GM18502 (cell line): ENCODE data around the gene HECTD4.
A peak's percentile ranks its signal among the peaks of the same experiment; 100 is the strongest.
"Not testable (repeated sequence)": the region's sequence is repeated elsewhere in the genome, so short reads cannot be mapped to it uniquely, and the experiment has no call there.

Experiments
- ATAC-seq: cut with Tn5 transposase; IDR thresholded peaks from one replicate; pipeline ENCODE4 v1.9.1; 2021; ENCODE audit warnings: mild to moderate bottlenecking; ENCODE audit not compliant: unreplicated experiment, poor library complexity

The HECTD4 gene

GRCh38 chr12:112126911-112127310, 255.3 kb downstream of the HECTD4 start:
- no peak for ATAC-seq

DNA sequence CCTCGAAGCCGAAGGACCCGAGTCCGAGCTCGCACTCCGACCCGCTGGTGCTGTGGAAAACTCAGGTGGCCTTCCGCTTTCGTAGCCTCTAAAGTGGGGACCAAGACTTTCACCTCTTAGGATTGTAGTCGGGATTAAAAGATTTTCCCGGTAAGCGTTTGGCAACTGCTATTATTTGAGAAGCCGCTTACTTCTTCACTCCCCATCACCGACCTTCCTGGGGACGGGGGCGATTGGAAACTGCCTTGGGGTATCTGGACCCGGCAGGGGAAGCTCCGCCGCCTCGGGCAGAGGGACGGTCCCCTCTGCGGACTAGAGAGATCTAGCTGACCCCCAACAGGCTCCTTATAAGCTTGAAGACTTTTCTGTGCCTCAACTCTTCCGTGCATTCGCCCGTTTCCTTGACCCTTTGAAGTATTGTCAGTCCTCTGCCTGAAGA, 256.2 kb downstream of the HECTD4 start:
- no peak for ATAC-seq

DNA sequence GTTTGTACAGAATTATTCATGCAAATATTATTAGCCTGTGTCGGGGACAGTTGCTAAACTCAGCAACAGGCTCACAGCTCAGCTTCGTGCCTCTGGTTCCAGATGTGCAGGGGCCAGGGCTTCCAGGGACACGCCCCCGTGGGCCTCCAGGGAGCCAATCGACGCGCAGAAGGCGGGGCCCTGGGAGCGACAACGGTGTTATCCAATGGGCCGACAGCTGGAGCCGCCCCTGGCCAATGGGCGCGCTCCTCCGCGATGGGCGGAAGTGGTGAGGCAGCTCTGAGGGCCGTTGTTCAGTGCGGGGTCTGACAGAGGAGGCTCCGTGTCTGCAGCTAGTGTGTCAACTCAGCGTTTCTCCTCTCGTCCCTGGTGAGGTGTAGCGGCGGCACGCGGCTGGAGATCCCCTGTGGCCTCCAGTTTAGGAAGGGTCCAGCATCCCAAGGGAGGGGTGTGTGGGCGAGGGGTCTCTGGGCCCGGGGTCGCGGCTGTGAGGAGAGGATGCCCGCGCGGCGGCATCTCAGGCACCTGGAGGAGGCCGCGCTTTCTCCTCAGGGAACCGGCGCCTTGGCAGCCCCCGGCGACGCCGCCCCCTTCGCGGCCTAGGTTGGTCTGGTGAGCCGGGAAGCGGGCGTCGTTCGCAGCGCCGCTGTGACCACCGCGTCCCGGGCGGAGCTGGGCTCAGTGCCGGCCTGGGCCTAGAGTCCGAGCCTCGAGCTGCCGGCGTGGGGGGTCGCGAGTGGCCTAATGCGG, 256.8 kb downstream of the HECTD4 start, which contains the start of gene TRAFD1:
Gene TRAFD1, plus strand, starts transcription at position 311 of the 750 bp plus-strand sequence. CDS start 4,963 bp downstream, outside the sequence.
- ATAC-seq: peak; percentile 93

- no peak for ATAC-seq
Measured at GRCh38 chr12:112124918-112125249, 257.3 kb downstream of the HECTD4 start.

DNA sequence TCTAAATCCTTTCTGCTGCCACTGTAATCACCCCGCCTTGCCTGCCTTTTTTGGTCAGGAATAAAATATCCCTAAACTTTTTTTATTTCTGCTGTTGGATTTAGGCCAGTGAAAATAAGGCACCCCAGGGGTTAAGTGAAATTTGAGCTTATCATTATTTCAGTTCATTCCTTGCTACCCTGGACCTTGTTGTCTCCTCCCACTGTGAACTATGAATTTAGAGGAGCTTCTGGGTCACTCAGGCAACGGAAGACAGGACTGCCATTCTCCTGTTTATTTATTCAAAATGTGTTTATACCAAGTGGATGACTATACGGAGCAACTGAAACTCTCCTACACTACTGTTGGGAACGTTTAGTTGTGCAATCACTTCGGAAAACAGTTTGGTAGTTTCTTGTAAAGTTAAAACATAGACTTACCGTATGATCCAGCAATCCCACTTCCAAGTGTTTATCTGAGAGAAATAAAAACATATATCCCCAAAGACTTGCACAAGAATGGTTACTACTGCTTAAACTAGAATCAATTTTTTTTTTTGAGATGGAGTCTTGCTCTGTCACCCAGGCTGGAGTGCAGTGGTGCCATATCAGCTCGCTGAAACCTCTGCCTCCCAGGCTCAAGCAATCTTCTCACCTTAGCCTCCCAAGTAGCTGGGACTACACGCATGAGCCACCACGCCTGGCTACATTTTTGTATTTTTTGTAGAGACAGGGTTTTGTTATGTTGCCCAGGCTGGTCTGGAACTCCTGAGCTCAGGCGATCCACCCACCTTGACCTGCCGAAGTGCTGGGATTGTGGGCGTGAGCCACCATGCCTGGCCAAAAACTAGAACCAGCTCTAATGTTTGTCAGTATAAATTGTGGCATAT, 259.2 kb downstream of the HECTD4 start:
- ATAC-seq: no peak

GRCh38 chr12:112121780-112122565, 260.3 kb downstream of the HECTD4 start:
- no peak for ATAC-seq

- ATAC-seq: no peak
Measured at GRCh38 chr12:112117685-112118084, 264.5 kb downstream of the HECTD4 start.

GRCh38 chr12:112116232-112117060, 265.8 kb downstream of the HECTD4 start:
- ATAC-seq: no peak

DNA sequence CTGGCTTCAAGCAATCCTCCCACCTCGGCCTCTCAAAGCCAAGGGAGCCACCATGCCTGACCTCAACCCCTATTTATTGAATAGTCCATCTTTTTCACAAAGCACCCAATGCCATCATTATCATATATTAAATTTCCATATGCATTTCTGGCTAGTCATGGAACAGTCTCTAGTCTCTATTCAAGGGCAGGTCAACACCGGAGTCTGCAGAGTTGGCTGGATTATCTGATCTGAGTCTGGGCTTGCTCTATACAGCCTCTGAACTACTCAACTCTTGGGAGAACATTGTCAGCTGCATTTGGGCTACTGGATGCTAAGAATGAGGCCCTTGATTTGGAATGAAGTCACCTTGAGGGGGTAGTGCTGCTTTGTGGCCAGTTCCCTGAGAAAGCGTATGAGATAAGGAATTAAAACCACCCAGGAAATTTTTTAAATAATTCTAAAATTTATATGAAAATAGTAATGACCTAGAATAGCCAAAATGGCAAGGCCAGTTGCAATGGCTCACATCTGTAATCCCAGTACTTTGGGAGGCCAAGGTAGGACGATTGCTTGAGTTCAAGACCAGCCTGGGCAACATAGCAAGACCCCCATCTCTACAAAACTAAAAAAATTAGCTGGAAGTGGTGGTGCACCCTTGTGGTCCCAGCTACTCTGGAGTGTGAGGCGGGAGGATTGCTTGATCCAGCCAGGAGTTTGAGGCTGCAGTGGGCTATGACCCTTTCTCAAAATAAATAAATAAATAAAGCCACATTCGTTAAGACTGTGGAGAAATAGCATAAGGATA, 266.8 kb downstream of the HECTD4 start:
- no peak for ATAC-seq

DNA sequence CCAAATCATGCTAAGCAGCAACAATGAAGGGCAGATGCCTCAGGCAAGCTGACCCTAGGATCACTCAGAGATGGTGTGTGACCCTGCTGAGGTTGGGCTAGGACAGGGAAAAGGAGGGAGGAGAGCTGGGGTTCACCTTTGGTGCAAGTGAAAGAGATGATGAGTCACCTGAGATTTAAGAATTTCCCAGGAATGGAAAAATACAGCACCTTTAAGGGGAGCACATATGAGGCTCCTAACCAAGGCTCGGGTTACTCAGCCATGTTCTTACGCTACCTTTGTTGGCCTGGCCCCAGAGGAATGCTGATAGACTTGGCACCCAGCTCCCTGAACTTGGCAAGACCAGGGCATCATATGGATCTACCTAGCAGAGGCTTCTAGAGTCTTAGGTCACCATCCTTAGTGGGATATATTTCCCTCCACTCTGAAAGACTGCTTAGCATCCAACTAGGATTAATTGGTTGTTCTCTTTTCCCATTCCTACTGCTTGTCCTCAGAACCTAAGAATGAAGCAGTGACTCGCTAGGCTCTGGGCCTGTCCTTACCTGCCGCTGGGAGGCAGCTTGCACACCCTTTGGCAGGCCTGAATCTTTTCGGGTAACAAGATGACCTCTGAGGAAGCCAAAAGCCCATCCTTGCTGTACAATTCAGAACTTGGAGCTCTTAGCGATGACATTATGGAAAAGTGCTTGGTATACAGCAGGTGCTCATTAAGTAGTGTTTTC, 269.7 kb downstream of the HECTD4 start:
- no peak for ATAC-seq

GRCh38 chr12:112111931-112112330, 270.3 kb downstream of the HECTD4 start:
- ATAC-seq: no peak

- ATAC-seq: not testable (repeated sequence)
Measured at GRCh38 chr12:112110787-112111662, 271.2 kb downstream of the HECTD4 start.
